H9 (cell line): ENCODE data around the gene MAP7. TPM values are rescaled to one million over a fixed set of nuclear protein-coding genes. Genes with fewer than 3 reads are reported as not detected.

ENCODE experiments used
- DNase-seq: peaks from one replicate; pipeline ENCODE4 v3.0.0-alpha.2; 2017
- H2AFZ ChIP-seq: one replicate; pipeline ENCODE4 v1.6.1; 2013; ENCODE audit warnings: mild to moderate bottlenecking, low read length, control low read depth, moderate library complexity
- H2AK5ac ChIP-seq: 2 replicates; pipeline ENCODE4 v1.6.1; 2013; ENCODE audit warnings: low read length, control low read depth, mixed read lengths; ENCODE audit not compliant: insufficient read length
- H2BK120ac ChIP-seq: one replicate; pipeline ENCODE4 v1.6.1; 2013; ENCODE audit warnings: low read depth, mild to moderate bottlenecking, low read length, control low read depth, inconsistent platforms; ENCODE audit not compliant: poor library complexity, severe bottlenecking
- H2BK12ac ChIP-seq: 2 replicates; pipeline ENCODE4 v1.6.1; 2013; ENCODE audit warnings: low read length, control low read depth, mixed read lengths, low read depth; ENCODE audit not compliant: insufficient read length
- H2BK15ac ChIP-seq: 2 replicates; pipeline ENCODE4 v1.6.1; 2013; ENCODE audit warnings: low read depth, low read length, control low read depth
- H2BK20ac ChIP-seq: one replicate; pipeline ENCODE4 v1.6.1; 2013; ENCODE audit warnings: low read depth, mild to moderate bottlenecking, low read length, control low read depth, inconsistent platforms; ENCODE audit not compliant: poor library complexity, severe bottlenecking
- H2BK5ac ChIP-seq: 2 replicates; pipeline ENCODE4 v1.6.1; 2013; ENCODE audit warnings: low read length, control low read depth, mixed read lengths; ENCODE audit not compliant: insufficient read length
- H3K14ac ChIP-seq: 2 replicates; pipeline ENCODE4 v1.6.1; 2013; ENCODE audit warnings: low read length, control low read depth; ENCODE audit not compliant: insufficient read depth
- H3K18ac ChIP-seq: 2 replicates; pipeline ENCODE4 v1.6.1; 2013; ENCODE audit warnings: low read depth, mild to moderate bottlenecking, mixed read lengths, low read length, control low read depth; ENCODE audit not compliant: insufficient read length
- H3K23ac ChIP-seq: 2 replicates; pipeline ENCODE4 v1.6.1; 2013; ENCODE audit warnings: low read length, control low read depth, mixed read lengths, low read depth; ENCODE audit not compliant: insufficient read length
- H3K23me2 ChIP-seq: 2 replicates; pipeline ENCODE4 v1.6.1; 2013; ENCODE audit warnings: low read depth, mild to moderate bottlenecking, mixed read lengths, low read length, control low read depth; ENCODE audit not compliant: insufficient read length, poor library complexity, severe bottlenecking
- H3K27ac ChIP-seq: 2 replicates; pipeline ENCODE4 v1.5.1; 2013; ENCODE audit warnings: low read length, control low read depth, mixed read lengths, low read depth; ENCODE audit not compliant: insufficient read length
- H3K27me3 ChIP-seq: 2 replicates; pipeline ENCODE4 v1.6.1; 2013; ENCODE audit warnings: low read length, control low read depth, inconsistent platforms; ENCODE audit not compliant: insufficient read depth
- H3K4ac ChIP-seq: 2 replicates; pipeline ENCODE4 v1.6.1; 2013; ENCODE audit warnings: low read depth, mild to moderate bottlenecking, control low read depth, inconsistent platforms, low read length, moderate library complexity
- H3K4me1 ChIP-seq: 2 replicates; pipeline ENCODE4 v1.6.1; 2013; ENCODE audit warnings: low read length, control low read depth, inconsistent platforms; ENCODE audit not compliant: insufficient read depth
- H3K4me2 ChIP-seq: 2 replicates; pipeline ENCODE4 v1.6.1; 2013; ENCODE audit warnings: low read length, control low read depth, mixed read lengths; ENCODE audit not compliant: insufficient read length, insufficient read depth
- H3K56ac ChIP-seq: 2 replicates; pipeline ENCODE4 v1.6.1; 2013; ENCODE audit warnings: low read depth, mild to moderate bottlenecking, mixed read lengths, low read length, control low read depth; ENCODE audit not compliant: insufficient read length
- H3K79me1 ChIP-seq: 2 replicates; pipeline ENCODE4 v1.6.1; 2013; ENCODE audit warnings: low read depth, mild to moderate bottlenecking, moderate library complexity, low read length, control low read depth, inconsistent platforms; ENCODE audit not compliant: insufficient read depth, poor library complexity, severe bottlenecking
- H3K79me2 ChIP-seq: 2 replicates; pipeline ENCODE4 v1.6.1; 2013; ENCODE audit warnings: low read length, control low read depth, inconsistent platforms; ENCODE audit not compliant: insufficient read depth
- H3K9ac ChIP-seq: 2 replicates; pipeline ENCODE4 v1.6.1; 2013; ENCODE audit warnings: low read length, control low read depth, mixed read lengths; ENCODE audit not compliant: insufficient read length; ENCODE audit errors: extremely low read depth
- H3K9me3 ChIP-seq: one replicate; pipeline ENCODE4 v1.6.1; 2013; ENCODE audit warnings: low read depth, low read length, inconsistent platforms; ENCODE audit not compliant: control insufficient read depth
- H3T11ph ChIP-seq: one replicate; pipeline ENCODE4 v1.6.1; 2013; ENCODE audit warnings: mild to moderate bottlenecking, low read length, control low read depth, inconsistent platforms
- H4K20me1 ChIP-seq: one replicate; pipeline ENCODE4 v1.6.1; 2013; ENCODE audit not compliant: control insufficient read depth, insufficient read length, insufficient read depth
- H4K5ac ChIP-seq: 2 replicates; pipeline ENCODE4 v1.6.1; 2013; ENCODE audit warnings: low read depth, mild to moderate bottlenecking, mixed read lengths, low read length, control low read depth; ENCODE audit not compliant: insufficient read length
- H4K8ac ChIP-seq: replicated peaks from 2 replicates; pipeline ENCODE4 v1.6.1; 2013; ENCODE audit warnings: low read length, control low read depth, mixed read lengths, low read depth; ENCODE audit not compliant: insufficient read length
- H4K91ac ChIP-seq: 2 replicates; pipeline ENCODE4 v1.6.1; 2013; ENCODE audit warnings: low read depth, mild to moderate bottlenecking, moderate library complexity, mixed read lengths, low read length, control low read depth; ENCODE audit not compliant: insufficient read length
- H3K27ac Mint-ChIP-seq, 3 experiments: 2 replicates in 2 of 3; 3 replicates in 1 of 3; pipeline ENCODE4 v1.8.0; 2020 to 2021; ENCODE audit warnings: mixed read lengths in 3 of 3, mild to moderate bottlenecking in 1 of 3, moderate library complexity in 1 of 3
- H3K27me3 Mint-ChIP-seq: 2 replicates; pipeline ENCODE4 v1.8.0; 2021; ENCODE audit warnings: low read depth, mild to moderate bottlenecking, moderate library complexity, mixed read lengths
- H3K36me3 Mint-ChIP-seq, 3 experiments: 2 replicates in 2 of 3; 3 replicates in 1 of 3; pipeline ENCODE4 v1.8.0; 2020 to 2021; ENCODE audit warnings: low read depth in 3 of 3, mixed read lengths in 3 of 3; ENCODE audit not compliant: insufficient read depth in 1 of 3
- H3K4me1 Mint-ChIP-seq, 2 experiments: 2 replicates each; pipeline ENCODE4 v1.8.0; 2020; ENCODE audit warnings: mixed read lengths in 2 of 2
- H3K4me3 Mint-ChIP-seq, 2 experiments: 2 replicates in 1 of 2; 3 replicates in 1 of 2; pipeline ENCODE4 v1.8.0; 2020 to 2021; ENCODE audit warnings: mild to moderate bottlenecking in 2 of 2, mixed read lengths in 2 of 2, moderate library complexity in 1 of 2
- H3K9me3 Mint-ChIP-seq, 2 experiments: 2 replicates in 1 of 2; 3 replicates in 1 of 2; pipeline ENCODE4 v1.8.0; 2020; ENCODE audit warnings: mild to moderate bottlenecking in 2 of 2, mixed read lengths in 2 of 2, moderate library complexity in 1 of 2
- WGBS: extraction: QIAGEN DNeasy Blood & Tissue Kit; methylation state at CpG from one replicate; pipeline ENCODE4 v1.1.7; 2013; ENCODE audit warnings: missing lambda C conversion rate, low lambda C conversion rate, mixed read lengths; ENCODE audit not compliant: insufficient read length; ENCODE audit errors: extremely low coverage; 5-methylcytosine and 5-hydroxymethylcytosine counted together
- total RNA-seq: library from RNA; stranded (reverse); gene quantifications from 2 replicates; pipeline ENCODE4 v1.2.1, GENCODE V29; 2021
- TF ChIP-seq, protein P1 (sequence below): fragments of 200-600 bp; sonication (generic); conservative IDR thresholded peaks from 3 replicates; pipeline ENCODE4 v1.8.0; 2021; ENCODE audit warnings: antibody characterized with exemption, mild to moderate bottlenecking

MAP7 gene
- total RNA-seq, 1 experiment from 2014 or later, result 51.1 TPM

DNA sequence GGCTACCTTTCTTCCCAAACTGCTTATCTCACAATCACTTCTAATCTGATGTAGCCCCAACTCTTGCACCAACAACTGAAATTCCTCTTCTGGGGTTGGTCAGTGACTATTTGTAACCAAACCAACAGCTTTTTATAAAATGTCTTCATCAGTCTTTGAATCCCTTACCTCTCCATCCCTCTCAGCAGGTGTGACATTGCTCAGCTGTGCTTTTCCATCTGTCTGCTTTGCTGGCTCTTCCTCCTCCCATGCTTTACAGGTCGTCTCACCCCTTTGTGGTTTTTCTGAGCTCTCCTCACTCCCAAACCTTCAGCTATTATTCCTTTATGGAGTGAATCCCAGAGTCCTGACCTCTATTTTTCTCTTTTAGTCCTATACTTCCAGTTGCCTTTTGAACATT, 5.9 kb downstream of the MAP7 start:
- DNase-seq, result no peak
- H3K36me3 Mint-ChIP-seq, result peaks cover 0 to 2% (median 0%) of the 10 kb centered on the region in 3 experiments; a peak in 2 of 7 replicates
- Histone ChIP-seq H2AFZ (no peak overlapping the region), H3K27ac (no peak overlapping the region), H4K8ac (no peak overlapping the region), H2AK5ac (no peak overlapping the region), H3K4me2 (no peak overlapping the region), H2BK20ac (no peak overlapping the region), H3K4ac (no peak overlapping the region), H3K79me1 (peaks cover 17% of the 10 kb centered on the region), H4K20me1 (peaks cover 2% of the 10 kb centered on the region), H3K18ac (no peak overlapping the region), H3K9me3 (no peaks in the 10 kb centered on the region), H3K79me2 (peaks cover 23% of the 10 kb centered on the region; the same call in 1 of the 2 replicates), H2BK15ac (no peak overlapping the region), H2BK120ac (no peak overlapping the region), H3T11ph (no peak overlapping the region), H3K23me2 (peaks cover 6% of the 10 kb centered on the region), H3K9ac (no peak overlapping the region), H3K4me1 (peaks cover 12% of the 10 kb centered on the region; the same call in 1 of the 2 replicates), H4K91ac (no peak overlapping the region), H2BK5ac (no peak overlapping the region), H3K14ac (no peak overlapping the region), H3K27me3 (no peaks in the 10 kb centered on the region), H3K56ac (no peak overlapping the region), H3K23ac (no peak overlapping the region), H4K5ac (no peak overlapping the region), H2BK12ac (no peak overlapping the region)
- H3K27ac Mint-ChIP-seq, result peak overlapping the region in 2 of 3 experiments; percentile 41 to 46; a peak in 3 of 7 replicates
- TF ChIP-seq, protein P1, sequence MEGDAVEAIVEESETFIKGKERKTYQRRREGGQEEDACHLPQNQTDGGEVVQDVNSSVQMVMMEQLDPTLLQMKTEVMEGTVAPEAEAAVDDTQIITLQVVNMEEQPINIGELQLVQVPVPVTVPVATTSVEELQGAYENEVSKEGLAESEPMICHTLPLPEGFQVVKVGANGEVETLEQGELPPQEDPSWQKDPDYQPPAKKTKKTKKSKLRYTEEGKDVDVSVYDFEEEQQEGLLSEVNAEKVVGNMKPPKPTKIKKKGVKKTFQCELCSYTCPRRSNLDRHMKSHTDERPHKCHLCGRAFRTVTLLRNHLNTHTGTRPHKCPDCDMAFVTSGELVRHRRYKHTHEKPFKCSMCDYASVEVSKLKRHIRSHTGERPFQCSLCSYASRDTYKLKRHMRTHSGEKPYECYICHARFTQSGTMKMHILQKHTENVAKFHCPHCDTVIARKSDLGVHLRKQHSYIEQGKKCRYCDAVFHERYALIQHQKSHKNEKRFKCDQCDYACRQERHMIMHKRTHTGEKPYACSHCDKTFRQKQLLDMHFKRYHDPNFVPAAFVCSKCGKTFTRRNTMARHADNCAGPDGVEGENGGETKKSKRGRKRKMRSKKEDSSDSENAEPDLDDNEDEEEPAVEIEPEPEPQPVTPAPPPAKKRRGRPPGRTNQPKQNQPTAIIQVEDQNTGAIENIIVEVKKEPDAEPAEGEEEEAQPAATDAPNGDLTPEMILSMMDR, result no peak
- H3K4me3 Mint-ChIP-seq, result no peak overlapping the region
- WGBS, result no CpG with 5 or more reads among the region's 1 CpG
- H3K4me1 Mint-ChIP-seq, result peaks cover 64 to 65% of the 10 kb centered on the region in 2 experiments
- H3K27me3 Mint-ChIP-seq, result no peaks in the 10 kb centered on the region
- H3K9me3 Mint-ChIP-seq, result no peaks in the 10 kb centered on the region
